Calu3 (cell line): ENCODE measurements around the gene FOSL1. TPM values are rescaled to one million over a fixed set of nuclear protein-coding genes. Genes with fewer than 3 reads are reported as not detected.

ENCODE experiments used
- BruUV-seq: library from RNA; stranded (reverse); fragments of 400-500 nt; replicated peaks from 2 replicates; lab custom pipeline; 2021; lab: Mats Ljungman, UMichigan
- CTCF ChIA-PET: fragments of 300-600 bp; sonication (Branson Sonifier 250); formaldehyde crosslinking; loops from one replicate; lab custom pipeline; 2022; ENCODE audit warnings: antibody characterized with exemption; lab: Charles Lee
- DNase-seq: peaks from one replicate; pipeline ENCODE4 v3.0.0; 2022
- H3K27ac Mint-ChIP-seq: one replicate; pipeline ENCODE4 v1.8.0; 2022; ENCODE audit warnings: mixed read lengths; ENCODE audit not compliant: unreplicated experiment
- H3K27me3 Mint-ChIP-seq: one replicate; pipeline ENCODE4 v1.8.0; 2022; ENCODE audit warnings: mixed read lengths; ENCODE audit not compliant: unreplicated experiment
- H3K36me3 Mint-ChIP-seq: one replicate; pipeline ENCODE4 v1.8.0; 2022; ENCODE audit warnings: mild to moderate bottlenecking, moderate library complexity, mixed read lengths; ENCODE audit not compliant: insufficient read depth, unreplicated experiment
- H3K4me1 Mint-ChIP-seq: one replicate; pipeline ENCODE4 v1.8.0; 2022; ENCODE audit warnings: mild to moderate bottlenecking, low read depth, mixed read lengths; ENCODE audit not compliant: unreplicated experiment
- H3K4me3 Mint-ChIP-seq: one replicate; pipeline ENCODE4 v1.8.0; 2022; ENCODE audit warnings: mild to moderate bottlenecking, low read depth, moderate library complexity, mixed read lengths; ENCODE audit not compliant: unreplicated experiment
- H3K9me3 Mint-ChIP-seq: one replicate; pipeline ENCODE4 v1.8.0; 2022; ENCODE audit warnings: low read depth, mixed read lengths; ENCODE audit not compliant: unreplicated experiment
- CTCF ChIP-seq: fragments of 200-600 bp; IDR thresholded peaks from one replicate; pipeline ENCODE4 v1.8.0; 2022; ENCODE audit warnings: antibody characterized with exemption; ENCODE audit not compliant: unreplicated experiment
- intact Hi-C: fragments of 100-400 bp; cut with micrococcal nuclease; formaldehyde crosslinking; loops from one replicate; pipeline ENCODE4 v1.10.0; 2022; ENCODE audit not compliant: unreplicated experiment
- total RNA-seq: library from RNA; stranded (reverse); gene quantifications from 2 replicates; pipeline ENCODE4 v1.2.3, GENCODE V29; 2022

FOSL1 gene
- total RNA-seq, 1 experiment from 2014 or later: 76.1 TPM

GRCh38 chr11:65859812-65860277 lies 40.3 kb downstream of the FOSL1 start:
- peaks cover 93% of the 10 kb centered on the region for H3K36me3 Mint-ChIP-seq
- intact Hi-C loops: no loop called here
- H3K9me3 Mint-ChIP-seq: no peaks in the 10 kb centered on the region
- TF ChIP-seq CTCF: no peak
- peak; percentile 32 for DNase-seq
- H3K4me1 Mint-ChIP-seq: peaks cover 31% of the 10 kb centered on the region
- CTCF ChIA-PET: interaction anchor here (0.6 to 2.9 kb wide), 20 partner anchors 10 to 440 kb away, joined by 3 to 37 read pairs (median 4); partner anchors contain the start of genes BANF1, CCDC85B, EFEMP2 and FIBP
- BruUV-seq: no TSS peak
- peak overlapping the region; percentile 84 for H3K4me3 Mint-ChIP-seq
- peak overlapping the region; percentile 95 for H3K27ac Mint-ChIP-seq
- H3K27me3 Mint-ChIP-seq: no peaks in the 10 kb centered on the region

GRCh38 chr11:65859095-65859811 lies 40.9 kb downstream of the FOSL1 start:
- DNase-seq: peak; percentile 97
- no peak for TF ChIP-seq CTCF
- Mint-ChIP-seq H3K27me3 (no peaks in the 10 kb centered on the region), H3K4me1 (peaks cover 37% of the 10 kb centered on the region), H3K9me3 (no peaks in the 10 kb centered on the region), H3K4me3 (peak overlapping the region; percentile 84), H3K36me3 (peaks cover 98% of the 10 kb centered on the region), H3K27ac (peak overlapping the region; percentile 95)
- intact Hi-C loops: no loop called here
- BruUV-seq: no TSS peak
- CTCF ChIA-PET: interaction anchor here (0.6 to 2.9 kb wide), 17 partner anchors 10 to 244 kb away, joined by 3 to 37 read pairs (median 4); partner anchors contain the start of genes BANF1, CCDC85B, EFEMP2 and FIBP

- intact Hi-C loops: no loop called here
- DNase-seq: no peak
- CTCF ChIA-PET: interaction anchor here (0.7 to 2.9 kb wide), 4 partner anchors 29 to 1171 kb away, joined by 3 to 37 read pairs (median 6); partner anchors contain the start of gene FIBP
Observed at GRCh38 chr11:65858681-65859087, 41.5 kb downstream of the FOSL1 start.

More at GRCh38 chr11:65858681-65859087, 41.5 kb downstream of the FOSL1 start:
- Mint-ChIP-seq H3K27me3 (no peaks in the 10 kb centered on the region), H3K4me3 (peak overlapping the region; percentile 84), H3K36me3 (peaks cover 99% of the 10 kb centered on the region), H3K4me1 (peaks cover 43% of the 10 kb centered on the region), H3K27ac (peak overlapping the region; percentile 95), H3K9me3 (no peaks in the 10 kb centered on the region)
- TF ChIP-seq CTCF: no peak
- TSS peak; percentile 36 for BruUV-seq
